Muscle layer of duodenum (tissue), 2 donors: ENCODE measurements around the gene KATNAL1.

Source experiments
- H3K27ac ChIP-seq: one replicate; pipeline ENCODE4 v1.7.0; 2013; ENCODE audit warnings: mild to moderate bottlenecking, low read length
- H3K27me3 ChIP-seq: one replicate; pipeline ENCODE4 v1.7.0; 2013; ENCODE audit warnings: low read depth, mild to moderate bottlenecking, control low read depth, low read length
- H3K36me3 ChIP-seq, 2 donors: one replicate each; pipeline ENCODE4 v1.7.0; 2013; ENCODE audit warnings: low read length in 2 of 2, control low read depth in 1 of 2, mild to moderate bottlenecking in 1 of 2; ENCODE audit not compliant: insufficient read depth in 2 of 2, control insufficient read depth in 1 of 2
- H3K4me1 ChIP-seq, 2 donors: one replicate each; pipeline ENCODE4 v1.7.0; 2013; ENCODE audit warnings: low read length in 2 of 2, mild to moderate bottlenecking in 2 of 2, control low read depth in 1 of 2, moderate library complexity in 1 of 2; ENCODE audit not compliant: insufficient read depth in 2 of 2, control insufficient read depth in 1 of 2
- H3K4me3 ChIP-seq, 2 donors: one replicate each; pipeline ENCODE4 v1.7.0; 2013; ENCODE audit warnings: low read length in 2 of 2, low read depth in 1 of 2, mild to moderate bottlenecking in 1 of 2
- H3K9me3 ChIP-seq, 2 donors: one replicate each; pipeline ENCODE4 v1.7.0; 2013; ENCODE audit warnings: low read length in 2 of 2, control low read depth in 1 of 2, mild to moderate bottlenecking in 1 of 2; ENCODE audit not compliant: control insufficient read depth in 1 of 2
- donor health status: healthy.

Gene KATNAL1

DNA sequence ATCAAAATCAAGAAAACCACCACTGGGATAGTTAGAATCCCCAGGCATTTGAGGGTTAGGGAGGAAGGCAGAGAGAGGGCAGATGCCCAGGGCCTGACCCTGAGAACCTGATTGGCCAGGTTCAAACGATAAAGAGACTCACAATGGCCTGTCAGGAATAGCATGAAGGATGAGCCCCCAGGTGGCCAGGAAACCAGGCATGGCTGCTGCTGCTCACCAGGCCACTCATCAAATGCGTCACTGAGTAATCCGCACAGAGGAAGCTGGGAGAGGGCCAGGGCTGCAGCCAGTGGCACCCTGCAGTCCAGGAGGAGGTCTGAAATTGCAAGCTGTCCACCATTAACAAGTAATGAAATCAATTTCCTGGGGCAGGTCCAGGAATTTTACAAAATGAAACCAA is 111.3 kb downstream of the KATNAL1 start:
- no peaks in the 10 kb centered on the region for H3K9me3 ChIP-seq

DNA sequence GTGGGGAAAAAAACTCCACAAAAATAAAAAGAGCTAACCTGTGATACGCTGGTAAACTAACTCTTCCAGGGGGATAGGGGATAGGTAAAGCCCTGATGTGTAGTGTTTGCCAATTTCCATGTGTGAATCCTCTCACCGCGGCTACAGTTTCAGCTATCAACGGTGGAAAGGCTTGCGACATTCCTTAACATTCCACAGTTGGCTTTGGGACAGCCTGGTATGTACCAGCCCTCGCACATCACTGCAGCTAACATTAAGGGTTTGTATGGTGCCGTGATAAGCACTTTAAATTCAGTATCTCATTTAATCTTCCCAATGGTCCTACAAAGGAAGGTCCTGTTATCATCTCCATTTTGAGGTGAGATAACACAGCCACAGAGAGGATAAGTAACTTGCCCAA is 112.4 kb downstream of the KATNAL1 start:
- Histone ChIP-seq H3K36me3 (peaks cover 0 to 4% of the 10 kb centered on the region in 2 donors), H3K4me1 (no peaks in the 10 kb centered on the region), H3K4me3 (no peak overlapping the region), H3K9me3 (no peaks in the 10 kb centered on the region), H3K27me3 (no peaks in the 10 kb centered on the region), H3K27ac (no peak overlapping the region)

More for the DNA sequence above, 111.3 kb downstream of the KATNAL1 start:
- no peaks in the 10 kb centered on the region for H3K27me3 ChIP-seq
- H3K4me1 ChIP-seq = no peaks in the 10 kb centered on the region
- H3K4me3 ChIP-seq = no peak overlapping the region
- peaks cover 0 to 9% of the 10 kb centered on the region in 2 donors for H3K36me3 ChIP-seq
- no peak overlapping the region for H3K27ac ChIP-seq

DNA sequence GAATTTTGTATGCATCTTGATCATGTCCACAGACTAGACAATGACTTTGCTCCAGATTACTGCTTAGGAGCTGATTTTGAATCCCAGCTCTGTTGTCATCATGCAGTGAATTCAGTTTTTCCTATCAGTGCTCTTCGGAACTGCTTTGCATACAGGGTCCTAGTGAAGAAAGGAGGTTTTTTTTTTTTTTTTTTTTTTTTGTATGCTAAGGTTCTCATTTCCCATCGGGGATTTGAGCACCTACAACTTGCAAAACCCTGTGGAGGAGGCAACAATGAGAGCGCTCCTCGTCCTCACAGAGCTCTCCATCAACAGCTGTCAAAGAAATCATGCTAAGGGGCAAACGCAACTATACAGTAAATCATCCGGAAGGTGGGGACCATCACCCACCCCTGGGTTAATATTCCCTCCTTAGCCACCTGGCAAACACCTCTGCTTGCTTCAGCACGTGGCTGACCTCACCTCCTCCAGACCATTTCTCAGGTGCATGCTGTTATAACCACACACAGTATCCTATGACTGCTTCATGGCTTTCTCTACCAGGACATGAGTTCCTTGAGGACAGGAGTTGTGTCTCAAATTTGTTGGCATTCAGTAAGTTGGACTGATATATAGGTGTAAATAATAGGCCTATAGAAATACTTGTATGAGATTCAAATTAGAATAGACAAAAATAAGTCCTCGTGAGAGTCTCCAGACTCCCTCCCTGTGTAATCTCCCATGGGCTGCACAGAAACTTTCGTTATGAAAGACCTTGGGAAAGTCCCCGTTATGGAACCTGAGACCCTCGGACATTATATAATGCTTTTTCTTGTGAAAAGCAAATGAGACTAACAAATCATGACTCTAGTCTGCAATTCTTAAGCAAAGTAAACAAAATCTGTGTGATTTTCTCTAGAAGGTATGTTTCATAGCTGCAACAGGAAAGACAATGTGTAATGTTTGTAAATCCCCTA is 113.8 kb downstream of the KATNAL1 start:
- no peaks in the 10 kb centered on the region for H3K27me3 ChIP-seq
- H3K4me1 ChIP-seq = no peaks in the 10 kb centered on the region
- H3K9me3 ChIP-seq = no peaks in the 10 kb centered on the region
- H3K36me3 ChIP-seq = peaks cover 0 to 4% of the 10 kb centered on the region in 2 donors
- no peak overlapping the region for H3K4me3 ChIP-seq
- no peak overlapping the region for H3K27ac ChIP-seq

DNA sequence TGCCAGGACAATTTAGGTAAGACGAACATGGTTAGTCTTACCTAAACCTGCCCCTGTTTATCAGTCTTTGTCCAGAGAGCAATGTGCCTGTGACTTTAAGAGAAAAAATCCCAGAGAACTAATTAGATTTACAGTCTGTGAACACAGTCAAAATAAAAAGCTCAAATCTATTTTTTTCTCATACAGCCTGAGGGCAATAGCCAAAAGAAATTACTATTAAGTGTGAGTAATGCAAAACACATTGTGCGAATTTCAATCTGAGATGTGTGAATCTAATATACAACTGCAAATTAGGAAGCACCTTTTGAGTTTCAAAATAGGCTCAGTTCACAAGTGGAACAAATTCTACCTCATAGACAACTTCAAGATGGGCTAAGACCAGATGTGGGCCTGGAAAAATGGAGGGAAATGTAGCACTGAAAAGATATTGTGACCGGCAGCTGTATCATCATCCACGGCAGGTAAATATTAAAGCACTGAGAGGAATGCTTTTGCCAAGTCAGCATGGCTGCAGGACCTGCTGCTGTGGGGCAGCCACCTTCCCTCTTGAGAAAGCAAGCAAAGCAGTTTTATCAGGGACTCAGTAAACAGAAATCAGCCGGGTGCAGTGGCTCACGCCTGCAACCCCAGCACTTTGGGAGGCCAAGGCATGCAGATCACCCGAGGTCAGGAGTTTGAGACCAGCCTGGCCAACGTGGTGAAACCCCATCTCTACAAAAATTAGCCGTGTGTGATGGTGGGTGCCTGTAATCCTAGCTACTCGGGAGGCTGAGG is 114.8 kb downstream of the KATNAL1 start:
- Histone ChIP-seq H3K4me1 (no peaks in the 10 kb centered on the region), H3K4me3 (no peak overlapping the region), H3K27ac (no peak overlapping the region), H3K9me3 (no peaks in the 10 kb centered on the region), H3K27me3 (no peaks in the 10 kb centered on the region), H3K36me3 (peaks cover 0 to 4% of the 10 kb centered on the region in 2 donors)

DNA sequence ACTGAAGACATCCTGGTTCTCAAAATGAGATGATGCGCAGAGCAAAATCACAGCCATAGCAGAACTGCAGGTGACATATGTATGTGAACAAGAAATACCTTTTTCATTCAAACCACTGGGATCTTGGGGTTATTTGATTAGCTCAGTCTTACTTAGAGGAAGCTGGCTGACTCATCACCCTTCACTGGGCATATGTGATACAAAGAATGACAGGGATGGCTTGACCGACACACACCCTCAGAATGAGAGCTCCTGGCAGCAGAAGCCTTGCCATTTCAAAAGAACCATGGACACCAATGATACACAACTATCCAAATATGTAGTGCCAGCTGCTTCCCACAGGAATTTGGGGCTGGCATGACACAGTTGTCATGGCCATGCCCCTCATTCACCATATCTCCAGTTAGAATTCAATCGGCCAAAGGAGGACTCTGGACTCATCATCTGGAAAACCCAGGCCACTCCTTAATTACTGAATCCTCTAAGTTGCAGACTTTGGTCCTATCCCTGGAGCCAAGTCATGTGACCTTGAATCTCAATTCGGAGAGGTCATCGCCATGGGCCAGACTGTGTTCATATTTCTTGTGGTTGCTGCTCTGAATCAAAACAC is 115.8 kb downstream of the KATNAL1 start:
- H3K4me1 ChIP-seq = no peaks in the 10 kb centered on the region
- H3K9me3 ChIP-seq = no peaks in the 10 kb centered on the region
- no peak overlapping the region for H3K4me3 ChIP-seq
- no peaks in the 10 kb centered on the region for H3K27me3 ChIP-seq
- H3K27ac ChIP-seq = no peak overlapping the region
- H3K36me3 ChIP-seq = peaks cover 0 to 4% of the 10 kb centered on the region in 2 donors

- Histone ChIP-seq H3K27ac (no peak overlapping the region), H3K9me3 (no peaks in the 10 kb centered on the region), H3K27me3 (no peaks in the 10 kb centered on the region), H3K36me3 (no peaks in the 10 kb centered on the region), H3K4me3 (no peak overlapping the region), H3K4me1 (no peaks in the 10 kb centered on the region)
Observed at GRCh38 chr13:30186634-30187415, 120.5 kb downstream of the KATNAL1 start.

GRCh38 chr13:30181888-30182651 is 125.3 kb downstream of the KATNAL1 start:
- Histone ChIP-seq H3K27ac (no peak overlapping the region), H3K4me3 (no peak overlapping the region), H3K27me3 (no peaks in the 10 kb centered on the region), H3K9me3 (no peaks in the 10 kb centered on the region), H3K36me3 (peaks cover 0 to 3% of the 10 kb centered on the region in 2 donors), H3K4me1 (no peaks in the 10 kb centered on the region)

GRCh38 chr13:30179597-30180276 is 127.6 kb downstream of the KATNAL1 start:
- Histone ChIP-seq H3K9me3 (no peaks in the 10 kb centered on the region), H3K27ac (no peak overlapping the region), H3K4me1 (no peaks in the 10 kb centered on the region), H3K36me3 (peaks cover 0 to 3% of the 10 kb centered on the region in 2 donors), H3K27me3 (no peaks in the 10 kb centered on the region), H3K4me3 (no peak overlapping the region)

GRCh38 chr13:30178976-30179375 is 128.4 kb downstream of the KATNAL1 start:
- H3K27me3 ChIP-seq = no peaks in the 10 kb centered on the region
- no peaks in the 10 kb centered on the region for H3K4me1 ChIP-seq
- no peaks in the 10 kb centered on the region for H3K9me3 ChIP-seq
- no peak overlapping the region for H3K27ac ChIP-seq
- H3K4me3 ChIP-seq = no peak overlapping the region
- H3K36me3 ChIP-seq = peaks cover 0 to 3% of the 10 kb centered on the region in 2 donors

DNA sequence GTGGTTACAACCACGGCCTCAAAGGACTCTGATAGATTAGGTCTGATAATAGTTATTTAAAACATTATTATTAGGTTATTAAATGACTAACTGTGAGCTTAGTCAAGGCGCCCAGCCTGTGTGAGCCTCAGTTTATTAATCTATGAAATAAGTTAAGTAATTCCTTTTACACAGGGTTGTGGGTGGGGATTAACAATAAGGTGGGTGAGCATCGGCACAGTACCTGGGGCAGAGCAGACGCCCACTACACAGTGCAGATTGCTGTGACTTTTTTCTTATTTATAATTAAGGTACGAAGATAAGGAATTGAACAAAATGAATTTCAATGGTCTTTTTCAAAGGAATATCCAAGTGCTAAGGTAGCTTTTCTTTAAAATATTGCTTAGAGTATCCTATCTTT is 132.2 kb downstream of the KATNAL1 start:
- H3K4me1 ChIP-seq = no peaks in the 10 kb centered on the region
- H3K27ac ChIP-seq = no peak overlapping the region
- H3K27me3 ChIP-seq = no peaks in the 10 kb centered on the region
- no peak overlapping the region for H3K4me3 ChIP-seq
- no peaks in the 10 kb centered on the region for H3K9me3 ChIP-seq
- H3K36me3 ChIP-seq = peaks cover 0 to 3% of the 10 kb centered on the region in 2 donors
